AG20443 (cell line): Measurements from ENCODE around the gene FANCD2.
A peak's percentile ranks its signal among the peaks of the same experiment; 100 is the strongest.
"Not testable (repeated sequence)": the region's sequence is repeated elsewhere in the genome, so short reads cannot be mapped to it uniquely, and the experiment has no call there.

ENCODE experiments used
- DNase-seq: peaks from one replicate; pipeline ENCODE4 v3.0.0; 2012; ENCODE audit warnings: low spot score, mixed read lengths

The FANCD2 gene

DNA sequence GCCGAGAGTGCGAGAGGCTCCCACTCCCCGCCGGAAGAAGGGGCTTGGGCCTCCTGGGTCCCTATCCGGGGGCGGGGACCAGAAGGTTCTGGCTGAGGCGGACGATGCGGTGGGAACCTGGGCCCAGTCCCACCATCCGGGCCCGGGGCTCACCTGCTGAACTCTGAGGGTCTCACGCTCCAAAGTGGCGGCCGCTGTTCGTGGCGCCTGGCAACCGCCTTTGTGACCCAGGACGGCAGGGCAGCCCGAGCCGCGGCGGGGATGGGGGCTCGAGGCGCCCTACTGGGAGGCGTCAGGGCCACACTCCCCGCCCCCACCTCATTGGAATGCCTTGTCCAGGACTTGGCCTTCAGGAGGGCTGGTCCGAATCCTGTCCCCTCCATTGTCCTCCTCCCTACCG is 81.9 kb downstream of the FANCD2 start, which contains the start of gene FANCD2OS:
Gene FANCD2OS (minus strand): TSS at position 165 of the 400 bp plus-strand sequence. CDS start 3,481 bp downstream, outside the sequence.
- no peak for DNase-seq

DNA sequence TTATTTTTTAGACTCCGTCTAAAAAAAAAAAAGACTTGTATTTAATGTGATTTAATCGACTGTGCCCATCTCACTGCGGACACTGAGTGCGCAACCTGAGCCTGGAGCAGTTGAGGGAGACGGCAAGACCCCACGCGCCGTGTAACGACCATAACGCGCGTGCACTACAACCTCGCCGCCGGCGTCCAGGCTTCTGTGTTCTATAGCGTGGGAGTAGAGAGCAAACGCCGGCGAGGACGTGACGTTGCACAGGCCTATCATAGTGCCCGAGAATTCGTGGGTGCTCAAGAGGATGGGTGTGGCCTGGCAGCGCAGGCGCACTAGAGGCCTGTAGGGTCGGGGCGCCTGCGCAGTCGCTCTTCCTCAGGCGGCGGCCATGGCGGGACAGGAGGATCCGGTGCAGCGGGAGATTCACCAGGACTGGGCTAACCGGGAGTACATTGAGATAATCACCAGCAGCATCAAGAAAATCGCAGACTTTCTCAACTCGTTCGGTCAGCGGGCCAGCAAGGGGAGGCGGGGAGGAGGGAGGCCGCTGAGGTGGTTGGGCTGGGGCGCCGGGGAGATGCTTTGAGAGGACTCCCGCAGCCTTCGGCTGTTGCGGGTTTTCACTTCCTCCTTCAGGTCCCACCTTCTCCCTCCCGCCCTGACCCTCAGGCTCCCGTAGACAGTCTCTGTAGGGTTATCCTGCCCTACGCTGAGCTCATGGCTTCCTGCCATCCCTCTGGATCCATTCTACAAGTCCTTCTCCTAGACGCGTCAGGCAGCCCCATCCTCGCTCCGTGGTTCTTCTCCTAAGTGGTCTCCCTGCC is 89.3 kb downstream of the FANCD2 start, which contains the start of gene BRK1:
Gene BRK1 (plus strand): TSS at position 350 of the 812 bp plus-strand sequence. CDS start 27 bp downstream, at position 377.
- DNase-seq, result peak; percentile 100

DNA sequence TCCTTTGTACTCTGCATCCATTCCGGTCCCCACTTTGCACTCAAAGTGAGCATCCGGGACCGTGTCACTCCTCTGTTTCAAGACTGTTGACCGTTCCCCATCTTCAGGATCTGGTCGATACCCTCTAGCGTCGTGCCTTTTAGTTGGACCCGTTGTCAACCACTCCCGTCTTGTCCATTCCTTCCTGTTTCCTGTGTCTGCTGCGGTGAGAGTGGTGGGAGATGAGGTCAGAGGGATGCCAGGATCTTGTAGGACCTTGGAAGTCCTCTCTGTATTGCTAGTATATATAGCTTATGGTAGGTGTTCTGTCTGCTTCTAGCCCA is 89.9 kb downstream of the FANCD2 start:
- DNase-seq, result peak; percentile 45

DNA sequence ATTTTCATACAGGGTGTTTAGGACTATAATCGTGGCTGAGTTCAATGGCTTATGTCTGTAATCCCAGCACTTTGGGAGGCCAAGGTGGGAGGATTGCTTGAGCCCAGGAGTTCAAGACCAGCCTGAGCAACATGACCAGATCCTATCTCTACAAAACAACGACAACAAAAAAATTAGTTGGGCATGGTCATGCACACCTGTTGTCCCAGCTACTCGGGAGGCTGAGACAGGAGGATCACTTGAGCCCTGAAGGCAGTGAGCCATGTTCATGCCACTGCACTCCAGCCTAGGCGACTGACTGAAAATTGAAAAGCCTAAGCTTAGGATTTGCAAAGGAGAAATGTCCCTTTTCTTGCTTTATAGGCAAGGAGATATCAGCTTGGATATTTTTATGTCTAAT is 90.7 kb downstream of the FANCD2 start:
- DNase-seq, result no peak

DNA sequence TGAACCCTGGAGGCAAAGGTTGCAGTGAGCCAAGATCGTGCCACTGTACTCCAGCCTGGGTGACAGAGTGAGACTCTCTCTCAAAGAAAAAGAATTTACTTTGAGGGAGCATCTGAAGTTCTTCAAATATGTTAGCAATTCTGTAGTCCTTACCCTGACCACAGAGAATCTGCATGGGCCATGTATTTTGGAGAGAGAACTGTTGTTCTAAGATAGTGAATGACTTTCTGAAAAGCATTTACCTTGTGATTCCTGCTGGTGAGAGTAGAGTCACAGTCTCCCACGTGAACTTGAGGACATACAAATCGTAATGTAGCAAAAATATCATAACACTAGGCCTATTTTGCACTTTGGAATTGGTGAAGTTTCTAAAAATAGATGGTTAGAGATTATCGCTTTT is 93.1 kb downstream of the FANCD2 start:
- no peak for DNase-seq

DNA sequence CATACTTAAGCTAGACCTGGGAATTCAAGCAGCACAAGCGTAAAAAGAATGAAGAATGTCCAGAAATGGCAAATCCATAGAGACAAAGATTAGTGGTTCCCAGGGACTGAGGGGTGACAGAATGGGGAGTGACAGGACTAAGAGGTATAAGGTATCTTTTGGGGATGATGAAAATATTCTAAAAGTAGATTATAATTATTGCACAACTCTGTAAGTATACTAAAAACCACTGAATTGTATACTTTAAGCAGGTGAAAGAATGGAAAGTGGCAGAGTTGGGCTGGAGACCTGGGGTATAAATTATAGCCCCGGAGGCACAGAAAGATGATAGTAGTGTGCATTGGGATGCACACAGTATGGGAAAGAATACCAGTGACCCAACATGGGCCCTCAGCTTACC is 94.8 kb downstream of the FANCD2 start:
- DNase-seq, result no peak

DNA sequence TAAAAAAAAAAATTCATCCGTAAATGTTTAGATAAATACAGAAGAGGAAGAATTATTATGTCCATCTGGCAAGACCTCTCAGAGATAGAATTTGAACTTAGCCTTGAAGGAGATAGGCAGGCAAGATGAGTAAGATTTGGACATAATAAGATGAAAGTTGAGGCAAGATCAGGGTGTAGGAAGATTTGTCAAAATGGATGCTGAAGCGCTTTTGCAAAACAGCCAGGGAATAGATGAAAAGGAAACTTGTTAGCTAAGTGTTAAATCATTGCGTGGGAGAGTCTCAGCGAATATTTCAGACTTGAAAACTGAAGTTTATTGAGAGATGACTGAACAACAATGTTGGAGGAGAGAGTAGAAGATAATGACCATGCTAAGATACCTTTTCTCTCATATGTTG is 96.5 kb downstream of the FANCD2 start:
- DNase-seq, result no peak

DNA sequence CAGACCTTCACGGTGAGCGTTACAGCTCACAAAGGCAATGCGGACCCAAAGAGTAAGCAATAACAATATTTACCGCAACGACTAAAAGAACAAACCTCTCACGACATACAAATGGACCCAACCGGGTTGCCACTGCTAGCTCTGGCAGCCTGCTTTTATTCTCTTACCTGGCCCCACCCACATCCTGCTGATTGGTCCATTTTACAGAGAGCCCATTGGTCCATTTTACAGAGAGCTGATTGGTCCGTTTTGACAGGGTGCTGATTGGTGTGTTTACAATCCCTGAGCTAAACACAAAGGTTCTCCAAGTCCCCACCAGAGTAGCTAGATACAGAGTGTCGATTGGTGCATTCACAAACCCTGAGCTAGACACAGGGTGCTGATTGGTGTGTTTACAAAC is 109.6 kb downstream of the FANCD2 start:
- not testable (repeated sequence) for DNase-seq

DNA sequence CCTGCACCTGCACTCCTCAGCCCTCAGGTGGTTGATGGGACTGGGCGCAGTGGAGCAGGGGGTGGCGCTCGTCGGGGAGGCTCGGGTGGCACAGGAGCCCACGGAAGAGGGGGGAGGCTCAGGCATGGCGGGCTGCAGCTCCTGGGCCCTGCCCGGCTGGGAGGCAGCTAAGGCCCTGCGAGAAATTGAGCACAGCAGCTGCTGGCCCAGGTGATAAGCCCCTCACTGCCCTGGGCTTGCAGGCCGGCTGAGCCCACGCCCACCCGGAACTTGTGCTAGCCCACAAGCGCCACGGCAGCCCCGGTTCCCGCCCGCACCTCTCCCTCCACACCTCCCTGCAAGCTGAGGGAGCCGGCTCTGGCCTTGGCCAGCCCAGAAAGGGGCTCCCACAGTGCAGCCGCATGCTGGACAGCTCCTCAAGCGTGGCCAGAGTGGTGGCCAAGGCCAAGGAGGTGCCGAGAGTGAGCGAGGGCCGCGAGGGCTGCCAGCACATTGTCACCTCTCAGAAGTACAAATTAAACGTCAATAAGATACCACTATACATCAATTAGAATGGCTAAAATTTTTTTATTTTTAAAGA is 110.3 kb downstream of the FANCD2 start:
- no peak for DNase-seq

DNA sequence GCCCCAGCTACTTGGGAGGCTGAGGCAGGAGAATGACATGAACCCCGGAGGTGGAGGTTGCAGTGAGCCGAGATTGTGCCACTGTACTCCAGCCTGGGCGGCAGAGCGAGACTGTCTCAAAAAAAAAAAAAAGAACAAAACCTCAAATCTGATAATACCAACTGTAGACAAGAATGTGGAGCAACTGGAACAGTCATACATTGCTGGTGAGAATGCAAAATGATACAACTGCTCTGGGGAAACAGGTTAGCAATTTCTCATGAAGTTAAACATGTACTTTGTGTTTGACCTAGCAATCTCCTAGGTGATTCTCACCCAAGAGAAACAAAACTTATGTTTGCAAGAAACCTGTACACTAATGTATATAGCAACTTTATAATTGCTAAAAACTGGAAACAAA is 110.9 kb downstream of the FANCD2 start:
- DNase-seq, result no peak

DNA sequence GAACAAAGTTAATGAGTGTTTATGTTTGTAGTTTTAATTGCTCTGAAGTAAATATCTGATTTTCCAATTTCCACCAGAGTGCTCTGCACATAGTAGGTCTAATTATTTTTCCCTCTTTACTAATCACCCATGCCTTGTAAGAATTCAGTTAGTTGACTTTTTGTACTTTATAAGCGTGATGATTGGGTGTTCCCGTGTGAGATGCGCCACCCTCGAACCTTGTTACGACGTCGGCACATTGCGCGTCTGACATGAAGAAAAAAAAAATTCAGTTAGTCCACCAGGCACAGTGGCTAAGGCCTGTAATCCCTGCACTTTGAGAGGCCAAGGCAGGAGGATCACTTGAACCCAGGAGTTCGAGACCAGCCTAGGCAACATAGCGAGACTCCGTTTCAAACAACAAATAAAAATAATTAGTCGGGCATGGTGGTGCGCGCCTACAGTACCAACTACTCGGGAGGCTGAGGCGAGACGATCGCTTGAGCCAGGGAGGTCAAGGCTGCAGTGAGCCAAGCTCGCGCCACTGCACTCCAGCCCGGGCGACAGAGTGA is 114.8 kb downstream of the FANCD2 start:
- DNase-seq, result no peak

DNA sequence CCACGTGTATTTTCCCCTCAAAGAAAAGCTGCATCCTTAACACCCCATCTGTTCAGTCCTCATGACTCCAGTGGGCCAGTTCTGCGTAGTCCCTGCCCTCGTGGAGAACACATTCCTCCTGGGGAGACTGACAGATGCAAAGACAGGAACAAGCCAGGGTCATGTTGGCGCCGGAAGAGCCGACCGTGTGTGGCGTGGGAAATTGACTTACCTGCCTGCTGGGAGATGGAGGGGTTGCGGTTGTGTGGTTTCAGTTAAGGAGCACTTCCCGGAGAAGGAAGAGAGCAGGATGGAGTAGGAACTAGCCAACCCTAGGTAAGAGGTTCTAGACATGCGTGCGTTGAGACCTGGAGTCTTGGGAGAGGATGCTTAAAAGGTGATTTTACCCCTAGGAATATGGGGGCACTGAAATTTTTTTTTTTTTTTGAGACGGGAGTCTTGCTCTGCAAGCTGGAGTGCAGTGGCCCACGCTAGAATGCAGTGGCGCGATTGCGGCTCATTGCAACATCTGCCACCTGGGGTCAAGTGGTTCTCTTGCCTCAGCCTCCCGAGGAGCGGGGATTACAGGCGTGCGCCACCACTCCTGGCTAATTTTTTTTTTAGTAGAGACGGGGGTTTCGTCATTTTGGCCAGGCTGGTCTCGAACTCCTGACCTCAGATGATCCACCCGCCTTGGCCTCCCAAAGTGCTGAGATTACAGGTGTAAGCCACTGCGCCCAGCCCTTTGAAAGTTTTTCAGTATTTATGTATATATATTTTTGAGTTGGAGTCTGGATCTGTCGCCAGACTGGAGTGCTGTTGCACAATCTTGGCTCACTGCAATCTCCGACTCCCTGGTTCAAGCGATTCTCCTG is 116.7 kb downstream of the FANCD2 start:
- DNase-seq, result no peak

DNA sequence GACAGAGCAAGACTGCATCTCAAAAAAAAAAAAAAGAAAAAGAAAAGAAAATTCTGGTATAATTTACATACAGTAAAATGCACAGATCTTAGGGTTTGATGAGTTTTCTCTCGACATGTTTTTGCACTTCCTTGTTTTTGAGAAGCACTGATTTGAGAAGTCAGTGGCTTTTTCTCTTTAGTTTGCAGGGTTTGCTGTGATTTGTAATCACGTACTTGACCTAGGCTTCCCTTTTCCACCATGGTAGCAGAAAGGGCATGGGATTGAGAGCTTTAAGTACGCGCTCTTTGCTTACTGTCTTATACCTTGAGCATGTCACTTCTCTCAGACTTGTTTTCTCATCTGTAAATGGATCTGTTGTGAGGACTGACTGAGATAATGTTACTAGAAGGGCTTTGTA is 119.4 kb downstream of the FANCD2 start:
- no peak for DNase-seq

DNA sequence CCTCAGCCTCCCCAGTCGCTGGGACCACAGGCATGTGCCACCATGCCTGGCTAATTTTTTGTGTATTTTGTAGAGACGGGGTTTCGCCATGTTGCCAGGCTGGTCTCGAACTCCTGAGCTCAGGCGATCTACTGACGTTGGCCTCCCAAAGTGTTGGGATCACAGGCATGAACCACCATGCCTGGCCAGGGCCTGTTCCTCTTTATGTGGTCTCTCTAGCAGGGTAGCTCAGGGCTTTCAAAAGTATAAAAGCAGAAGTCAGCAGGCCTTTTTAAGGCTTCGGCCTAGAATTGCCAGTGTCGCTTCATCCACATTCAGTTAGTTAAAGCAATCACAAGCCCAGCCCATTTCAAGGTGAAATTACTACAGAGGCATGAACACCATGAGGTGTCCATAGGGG is 123.0 kb downstream of the FANCD2 start:
- DNase-seq, result no peak

DNA sequence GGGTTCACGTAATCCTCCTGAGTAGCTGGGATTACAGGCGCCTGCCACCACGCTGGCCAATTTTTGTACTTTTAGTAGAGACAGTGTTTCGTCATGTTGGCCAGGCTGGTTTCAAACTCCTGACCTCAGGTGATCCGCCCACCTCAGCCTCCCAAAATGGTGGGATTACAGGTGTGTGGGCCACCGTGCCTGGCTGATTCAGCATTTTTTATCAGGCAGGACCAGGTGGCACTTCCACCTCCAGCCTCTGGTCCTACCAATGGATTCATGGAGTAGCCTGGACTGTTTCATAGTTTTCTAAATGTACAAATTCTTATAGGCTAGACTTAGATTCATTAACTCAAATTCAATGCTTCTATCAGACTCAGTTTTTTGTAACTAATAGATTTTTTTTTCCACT is 124.8 kb downstream of the FANCD2 start:
- no peak for DNase-seq
